G401 (cell line): ENCODE results near the gene MED9. TPM values are rescaled to one million over a fixed set of nuclear protein-coding genes. Genes with fewer than 3 reads are reported as not detected.
"Not testable (repeated sequence)": the region's sequence is repeated elsewhere in the genome, so short reads cannot be mapped to it uniquely, and the experiment has no call there.

Source experiments
- DNase-seq: peaks from one replicate; pipeline ENCODE4 v3.0.0-alpha.2; 2015; ENCODE audit warnings: low spot score
- in situ Hi-C: cut with HindIII; loops from 2 replicates; pipeline ENCODE4 v1.10.0; 2016; ENCODE audit warnings: low sequenced_read_pairs, mixed read lengths
- total RNA-seq: library from RNA; depleted of rRNA; stranded (reverse); fragments of >200 nt; shearing (Covaris generic); gene quantifications from 2 replicates; pipeline ENCODE4 v1.2.3, GENCODE V29; 2014

The MED9 gene
- total RNA-seq, 1 experiment from 2014 or later: 21.1 TPM

DNA sequence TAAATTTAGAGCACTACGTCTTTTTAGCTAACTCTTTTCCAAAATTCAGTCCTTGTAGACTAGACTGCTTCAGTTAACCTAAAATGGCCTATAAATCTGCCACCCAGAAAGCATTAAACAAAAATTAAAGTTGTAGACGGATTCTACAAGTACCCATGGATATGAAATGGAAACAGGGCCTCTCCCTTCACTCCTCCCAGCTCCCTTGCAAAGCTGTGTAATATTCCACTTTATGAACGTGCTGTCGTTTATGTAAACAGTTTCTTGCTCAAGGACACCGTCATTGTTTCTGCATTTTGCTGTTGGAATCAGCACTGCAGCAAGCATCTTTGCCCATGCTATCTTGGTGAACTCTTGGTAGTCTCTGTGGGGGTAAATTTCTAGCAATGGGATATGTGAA, 5.1 kb downstream of the MED9 start:
- no peak for DNase-seq
- in situ Hi-C loops: no loop called here

GRCh38 chr17:17484451-17484899, 7.7 kb downstream of the MED9 start:
- no peak for DNase-seq
- in situ Hi-C loops: no loop called here

DNA sequence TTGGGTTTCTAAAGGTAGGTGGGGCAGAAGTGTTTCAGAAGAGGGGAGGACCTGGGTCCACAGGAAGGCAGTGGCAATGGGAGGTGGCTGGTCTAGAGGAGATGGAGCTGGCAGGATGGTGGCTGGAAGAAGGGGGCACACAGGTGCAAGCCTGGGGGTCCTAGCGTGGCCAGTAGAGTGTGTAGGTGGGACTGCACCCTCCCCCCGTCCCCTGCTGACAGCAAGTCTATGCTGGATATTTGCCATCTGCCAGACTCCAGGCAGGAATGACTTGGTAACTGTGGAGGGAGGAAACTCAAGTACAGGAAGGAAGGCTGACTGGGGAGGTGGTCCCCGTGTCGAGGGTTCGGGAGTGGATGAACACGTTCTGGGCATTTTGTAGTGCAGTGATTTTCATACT, 8.6 kb downstream of the MED9 start:
- no peak for DNase-seq
- in situ Hi-C loops: no loop called here

DNA sequence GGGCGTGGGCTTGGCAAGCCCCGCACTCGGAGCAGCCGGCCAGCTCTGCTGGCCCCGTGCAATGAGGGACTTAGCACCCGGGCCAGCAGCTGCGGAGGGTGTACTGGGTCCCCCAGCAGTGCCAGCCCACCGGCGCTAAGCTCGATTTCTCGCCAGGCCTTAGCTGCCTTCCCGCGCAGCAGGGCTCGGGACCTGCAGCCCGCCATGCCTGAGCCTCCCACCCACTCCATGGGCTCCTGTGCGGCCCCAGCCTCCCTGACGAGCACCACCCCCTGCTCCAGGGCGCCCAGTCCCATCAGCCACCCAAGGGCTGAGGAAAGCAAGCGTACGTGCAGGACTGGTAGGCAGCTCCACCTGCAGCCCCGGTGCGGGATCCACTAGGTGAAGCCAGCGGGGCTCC, 9.6 kb downstream of the MED9 start:
- in situ Hi-C loops: not testable (repeated sequence)

GRCh38 chr17:17487998-17488397, 11.2 kb downstream of the MED9 start:
- in situ Hi-C loops: no loop called here
- DNase-seq: no peak

More for the DNA sequence above, 9.6 kb downstream of the MED9 start:
- DNase-seq: not testable (repeated sequence)

DNA sequence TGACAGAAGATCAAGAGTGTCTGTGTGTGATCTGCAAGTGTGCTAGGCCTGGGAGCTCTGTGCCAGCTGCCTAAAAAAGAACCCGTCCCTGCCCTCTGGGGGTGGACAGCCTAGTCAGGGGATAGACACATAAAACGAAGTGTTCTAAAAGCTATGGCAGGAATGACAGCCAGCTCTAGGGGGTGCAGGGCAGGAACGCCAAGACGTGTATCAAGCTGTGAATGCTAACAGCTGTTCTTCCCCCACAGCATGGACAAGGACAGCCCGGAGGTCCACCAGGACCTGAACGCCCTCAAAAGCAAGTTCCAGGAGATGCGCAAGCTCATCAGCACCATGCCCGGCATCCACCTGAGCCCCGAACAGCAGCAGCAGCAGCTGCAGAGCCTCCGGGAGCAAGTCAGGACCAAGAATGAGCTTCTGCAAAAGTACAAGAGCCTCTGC, 14.3 kb downstream of the MED9 start:
- no peak for DNase-seq
- in situ Hi-C loops: no loop called here

- DNase-seq: no peak
- in situ Hi-C loops: no loop called here
Measured at GRCh38 chr17:17491546-17491988, 14.8 kb downstream of the MED9 start.

DNA sequence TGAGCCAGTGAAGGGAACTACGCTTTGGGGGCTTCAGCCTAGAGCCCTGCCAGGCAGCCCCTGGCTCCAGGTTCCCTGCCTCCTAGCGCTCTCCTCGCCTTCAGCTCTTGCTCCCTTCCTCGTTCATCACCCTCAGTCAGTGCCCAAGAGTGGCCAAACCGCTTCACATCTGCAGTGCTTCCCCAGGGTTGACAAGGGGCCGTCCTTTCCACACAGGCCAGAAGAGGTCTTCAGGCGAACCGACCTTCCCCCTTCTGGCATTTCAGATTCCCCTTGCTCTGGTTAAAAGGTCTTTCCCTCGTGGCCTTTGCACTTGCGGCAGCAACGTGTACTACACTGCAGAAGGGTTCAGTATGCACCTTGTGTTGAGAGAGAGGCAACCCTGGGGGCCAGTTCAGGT, 15.3 kb downstream of the MED9 start:
- no peak for DNase-seq

DNA sequence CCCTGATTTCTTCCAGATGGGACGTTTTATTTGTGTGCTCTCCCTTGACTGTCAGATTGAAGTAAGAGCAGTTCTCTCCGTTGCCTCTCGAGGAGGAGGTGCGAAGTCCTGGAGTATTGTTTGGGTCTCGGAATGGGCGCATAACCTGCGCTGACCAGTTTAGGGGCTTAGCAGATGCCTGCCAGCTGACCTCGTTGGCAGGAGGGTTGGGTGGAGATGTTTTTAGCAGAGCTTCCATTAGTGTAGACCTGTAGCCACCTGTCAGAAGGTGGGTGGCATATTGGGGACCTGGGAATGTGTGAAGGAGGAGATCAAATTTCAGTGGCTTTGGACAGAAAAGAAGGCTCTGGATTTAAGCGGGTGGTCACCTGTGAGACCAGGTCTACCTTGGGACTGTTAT, 15.8 kb downstream of the MED9 start:
- no peak for DNase-seq
- in situ Hi-C loops: no loop called here

More for the DNA sequence above, 15.3 kb downstream of the MED9 start:
- in situ Hi-C loops: no loop called here

GRCh38 chr17:17493249-17493985, 16.6 kb downstream of the MED9 start:
- no peak for DNase-seq
- in situ Hi-C loops: no loop called here

DNA sequence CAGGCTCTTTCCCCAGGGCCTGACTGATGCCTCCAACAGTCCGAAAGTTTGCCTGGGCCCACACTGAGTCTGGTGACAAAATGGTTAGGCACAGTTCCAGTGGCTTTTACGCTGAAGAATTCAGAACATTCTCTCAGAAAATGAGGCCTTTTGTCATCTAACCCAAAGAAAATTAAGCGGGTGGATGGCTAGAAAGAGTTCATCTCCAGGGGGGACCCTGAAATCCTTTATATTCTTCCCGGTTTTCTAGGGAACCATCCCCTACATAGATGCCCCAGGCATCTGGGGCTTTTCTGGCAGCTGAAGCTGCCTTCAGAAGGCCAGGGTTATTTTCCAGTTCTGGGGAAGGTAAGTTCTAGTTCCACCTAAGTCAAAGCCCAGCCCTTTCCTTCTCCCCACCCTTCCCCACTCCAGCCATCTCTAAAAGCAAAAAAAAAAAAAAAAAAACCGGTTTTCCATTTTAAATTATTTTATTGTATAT, 17.2 kb downstream of the MED9 start:
- in situ Hi-C loops: no loop called here
- no peak for DNase-seq

DNA sequence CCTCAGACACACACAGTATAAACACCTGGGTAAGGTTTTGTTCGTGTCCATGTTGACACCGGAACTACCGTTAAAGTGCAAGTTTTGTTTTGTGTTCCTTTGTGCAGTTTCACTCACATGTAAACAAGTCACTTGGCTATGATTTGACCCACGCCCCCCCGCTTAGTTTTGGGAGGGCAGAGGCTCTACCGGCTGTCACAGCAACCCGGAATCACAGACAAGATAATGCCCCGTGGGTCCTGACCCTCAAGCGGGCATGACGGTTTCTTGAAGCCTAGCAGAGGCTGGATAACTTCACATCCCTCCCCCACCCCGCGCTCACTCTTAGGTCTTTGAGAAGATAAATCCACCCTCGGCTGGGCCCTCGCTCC, 17.7 kb downstream of the MED9 start:
- in situ Hi-C loops: no loop called here
- no peak for DNase-seq

- DNase-seq: peak; percentile 48
- in situ Hi-C loops: no loop called here
Measured at GRCh38 chr17:17494870-17495535, 18.2 kb downstream of the MED9 start.

DNA sequence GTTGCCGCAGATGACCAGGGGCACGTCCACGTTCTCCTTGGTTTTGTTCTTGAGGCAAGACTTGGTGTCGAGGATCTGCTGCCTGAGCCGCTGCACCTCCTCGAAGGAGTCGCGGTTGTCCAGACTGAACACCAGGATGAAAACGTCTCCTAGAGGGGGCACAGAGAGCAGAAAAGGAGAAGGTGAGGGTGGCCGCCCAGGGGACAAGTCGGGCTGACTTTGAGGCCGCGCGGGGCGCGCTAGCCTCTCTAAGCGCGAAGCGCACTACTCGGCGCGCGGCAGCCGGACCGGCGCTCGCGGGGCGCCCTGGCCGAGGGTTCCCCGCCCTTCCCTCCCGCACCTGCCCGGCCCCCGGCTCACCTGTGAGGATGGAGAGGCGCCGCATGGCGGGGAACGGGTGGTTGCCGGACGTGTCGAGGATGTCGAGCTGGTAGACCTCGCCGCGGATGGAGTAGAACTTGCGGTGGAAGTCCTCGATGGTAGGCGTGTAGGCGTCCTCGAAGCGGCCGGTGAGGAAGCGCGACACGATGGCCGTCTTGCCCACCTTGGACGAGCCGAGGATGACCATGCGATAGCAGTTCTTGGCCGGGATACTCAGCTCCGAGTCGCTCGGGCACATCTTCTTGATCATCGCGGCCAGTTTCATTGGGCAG, 18.9 kb downstream of the MED9 start:
- in situ Hi-C loops: no loop called here
- DNase-seq: peak; percentile 29

- peak; percentile 91 for DNase-seq
- in situ Hi-C loops: no loop called here
Measured at GRCh38 chr17:17496189-17497064, 19.6 kb downstream of the MED9 start, which contains the start of gene RASD1. Gene RASD1, minus strand, starts transcription at chr17:17496395. Its CDS starts 214 bp downstream, at chr17:17496181.

DNA sequence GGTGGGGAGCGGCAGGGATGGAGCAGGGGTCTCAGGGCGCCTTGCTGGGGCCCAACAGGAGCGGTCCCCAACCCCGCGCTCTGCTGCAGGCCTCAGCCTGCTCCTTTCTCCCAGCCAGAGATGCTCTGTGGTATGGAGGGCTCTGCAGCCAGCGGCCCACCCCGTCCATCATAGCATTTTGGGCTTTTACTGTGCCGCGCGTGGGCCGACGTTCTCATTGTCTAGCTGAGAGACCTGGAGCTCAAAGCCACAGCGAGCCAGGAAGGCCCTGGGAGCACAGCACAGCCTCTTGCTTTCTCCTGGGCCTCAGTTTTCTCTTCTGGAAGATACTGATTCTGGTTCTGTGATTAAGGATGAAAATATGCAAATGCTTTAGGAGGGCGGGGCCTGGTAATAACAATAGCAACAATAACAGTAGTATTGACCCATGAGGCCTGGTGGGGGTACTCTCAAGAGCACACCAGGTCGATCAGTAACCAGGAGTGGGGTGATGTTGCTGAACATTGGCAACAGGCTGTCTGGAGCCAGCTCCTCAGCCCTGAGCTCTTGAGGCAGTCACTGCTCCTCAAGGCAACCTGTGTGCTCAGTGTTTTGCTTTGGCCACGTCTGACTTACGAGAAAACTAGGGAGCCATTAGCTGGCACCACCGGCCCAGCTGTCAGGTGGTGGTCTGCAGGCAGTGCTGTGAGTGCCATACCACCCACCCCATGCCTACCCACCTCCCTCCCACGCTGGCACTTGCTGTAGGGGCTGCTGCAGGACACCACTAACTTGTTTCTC, 20.5 kb downstream of the MED9 start:
- in situ Hi-C loops: no loop called here
- DNase-seq: no peak

DNA sequence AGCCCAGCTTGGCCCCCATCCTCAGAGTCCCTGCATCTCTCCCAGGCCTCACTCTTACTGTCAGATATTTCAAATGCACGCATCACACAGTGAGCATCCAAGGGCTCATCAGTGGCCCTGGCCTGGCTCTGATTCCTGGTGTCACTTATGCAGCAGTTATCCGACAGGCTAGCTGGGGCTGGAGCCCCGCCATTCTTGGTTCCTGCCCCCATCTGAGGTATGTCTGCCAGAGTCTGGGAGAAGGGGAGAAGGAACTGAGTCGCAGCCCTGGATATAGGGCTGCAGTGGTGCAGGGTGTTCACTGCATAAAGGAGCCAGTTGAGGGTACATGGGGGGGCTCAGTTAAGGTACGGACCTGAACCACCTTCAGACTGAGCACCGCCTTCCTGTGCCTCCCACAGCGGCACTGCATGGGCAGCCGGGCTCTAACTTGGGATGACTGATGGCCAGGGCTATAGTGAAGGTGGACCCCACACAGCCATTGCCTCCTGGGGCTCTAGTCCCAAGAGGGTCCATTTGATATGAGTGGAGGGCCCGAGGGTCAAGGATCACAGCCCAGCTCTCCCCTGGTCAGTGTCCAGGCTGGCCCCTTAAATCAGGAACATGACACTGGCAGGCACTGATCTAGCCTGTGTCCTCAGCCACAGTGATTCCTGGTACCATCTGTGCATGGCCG, 21.2 kb downstream of the MED9 start:
- in situ Hi-C loops: no loop called here
- no peak for DNase-seq
